K562 (cell line): ENCODE results near the gene ACSF2. TPM values are rescaled to one million over a fixed set of nuclear protein-coding genes. Genes with fewer than 3 reads are reported as not detected.

Experiments used
- ATAC-seq: fragments of 200-7000 bp; cut with Tn5 transposase; 3 replicates; pipeline ENCODE4 v1.9.1; 2020; ENCODE audit warnings: moderate library complexity
- BruUV-seq: library from RNA; stranded (reverse); fragments of 400-500 nt; replicated peaks from 2 replicates; lab custom pipeline; 2021; lab: Mats Ljungman, UMichigan
- CTCF ChIA-PET: fragments of 300-600 bp; formaldehyde crosslinking; extraction: SDS; loops from one replicate; lab custom pipeline; 2021; ENCODE audit warnings: low intra/inter-chr PET ratio; lab: Yijun Ruan, JAX
- POLR2A ChIA-PET: fragments of 300-600, 350-650 bp; sonication (Branson Sonifier 250); formaldehyde crosslinking; extraction: SDS; loops from one replicate; lab custom pipeline; 2021; ENCODE audit warnings: antibody characterized with exemption, inconsistent platforms; lab: Yijun Ruan, JAX
- DNase-seq, 4 experiments: peaks; one replicate each; pipeline versions ENCODE4 v3.0.0 to v3.0.0-alpha.2; 2011 to 2018; ENCODE audit warnings: low spot score in 3 of 4, mixed read lengths in 3 of 4; ENCODE audit errors: extremely low read depth in 1 of 4
- FAIRE-seq: peaks from 2 replicates; lab custom pipeline; 2011; peaks lifted over from hg19 to GRCh38; lab: Jason Lieb, UNC
- H2AFZ ChIP-seq: 2 replicates; pipeline ENCODE4 v1.6.0; 2011; ENCODE audit warnings: low read depth, low read length, control low read depth, inconsistent platforms
- H3K27ac ChIP-seq: fragments of 200-600 bp; 3 replicates; pipeline ENCODE4 v1.8.0; 2011; ENCODE audit warnings: low read depth, mild to moderate bottlenecking, control low read depth, inconsistent platforms, low read length, moderate library complexity, mixed read lengths; ENCODE audit errors: extremely low read depth
- H3K27me3 ChIP-seq, 2 experiments: fragments of 300-600 bp in 1 of 2; 2 replicates in 1 of 2; 3 replicates in 1 of 2; pipeline versions ENCODE4 v1.6.0 to v1.8.0; 2011; ENCODE audit warnings: inconsistent platforms in 2 of 2, low read length in 2 of 2, mild to moderate bottlenecking in 1 of 2, mixed read lengths in 1 of 2, moderate library complexity in 1 of 2; ENCODE audit not compliant: control insufficient read depth in 2 of 2, insufficient read depth in 2 of 2
- H3K36me3 ChIP-seq: fragments of 300-600 bp; 3 replicates; pipeline ENCODE4 v1.8.0; 2011; ENCODE audit warnings: mild to moderate bottlenecking, low read length, inconsistent platforms; ENCODE audit not compliant: control insufficient read depth, insufficient read depth
- H3K4me1 ChIP-seq, 2 experiments: fragments of 200-600 bp in 1 of 2; replicated peaks in 1 of 2; 2 replicates in 1 of 2; 3 replicates in 1 of 2; pipeline versions ENCODE4 v1.5.1 to v1.8.0; 2011; ENCODE audit warnings: inconsistent platforms in 2 of 2, low read length in 2 of 2, mild to moderate bottlenecking in 1 of 2, mixed read lengths in 1 of 2, moderate library complexity in 1 of 2; ENCODE audit not compliant: control insufficient read depth in 2 of 2, insufficient read depth in 2 of 2
- H3K4me2 ChIP-seq: 2 replicates; pipeline ENCODE4 v1.6.1; 2011; ENCODE audit warnings: low read length, control low read depth, inconsistent platforms, mixed read lengths; ENCODE audit not compliant: insufficient read depth
- H3K4me3 ChIP-seq: fragments of 200-600 bp; sonication (generic), shearing (Covaris generic); 2 replicates; pipeline ENCODE4 v1.5.1; 2016; ENCODE audit warnings: control low read depth, inconsistent platforms
- H3K79me2 ChIP-seq: fragments of 200-600 bp; 3 replicates; pipeline ENCODE4 v1.8.0; 2011; ENCODE audit warnings: low read length, inconsistent platforms; ENCODE audit not compliant: control insufficient read depth, insufficient read depth
- H3K9ac ChIP-seq, 2 experiments: 2 replicates each; pipeline versions ENCODE4 v1.6.0 to v1.6.1; 2011; ENCODE audit warnings: low read depth in 2 of 2, low read length in 2 of 2, control low read depth in 1 of 2, inconsistent platforms in 1 of 2, mild to moderate bottlenecking in 1 of 2, mixed read lengths in 1 of 2; ENCODE audit not compliant: insufficient read depth in 1 of 2
- H3K9me1 ChIP-seq: one replicate; pipeline ENCODE4 v1.6.0; 2011; ENCODE audit warnings: inconsistent platforms, mild to moderate bottlenecking, low read length, moderate library complexity; ENCODE audit not compliant: control insufficient read depth, insufficient read depth
- H3K9me3 ChIP-seq: replicated peaks from 2 replicates; pipeline ENCODE4 v1.5.1; 2011; ENCODE audit warnings: low read depth, low read length, inconsistent platforms; ENCODE audit not compliant: control insufficient read depth, insufficient read depth
- H4K20me1 ChIP-seq: replicated peaks from 2 replicates; pipeline ENCODE4 v1.6.1; 2011; ENCODE audit warnings: low read length, inconsistent platforms, mixed read lengths; ENCODE audit not compliant: control insufficient read depth, insufficient read depth
- ETV6 ChIP-seq, 3 experiments: fragments of 150-350 bp in 1 of 3; sonication (generic) in 1 of 3; formaldehyde crosslinking in 1 of 3; IDR thresholded peaks; 2 replicates each; pipeline versions ENCODE4 v1.6.1 to v1.8.0; 2014 to 2022; ENCODE audit warnings: borderline replicate concordance in 2 of 3, low read depth in 2 of 3, antibody characterized with exemption in 1 of 3, low read length in 1 of 3, mild to moderate bottlenecking in 1 of 3, missing genetic modification reagents in 1 of 3
- FOXK2 ChIP-seq, 2 experiments: fragments of 450-650 bp; IDR thresholded peaks in 1 of 2; conservative IDR thresholded peaks in 1 of 2; 2 replicates each; pipeline ENCODE4 v1.6.1; 2016; ENCODE audit warnings: low read depth in 2 of 2, mild to moderate bottlenecking in 1 of 2
- GABPB2 ChIP-seq: fragments of 250-450 bp; sonication (Bioruptor Pico); conservative IDR thresholded peaks from 2 replicates; pipeline ENCODE4 v1.5.1; 2021; ENCODE audit warnings: mild to moderate bottlenecking
- GTF2E2 ChIP-seq: fragments of 200-800 bp; sonication (Bioruptor generic); IDR thresholded peaks from 2 replicates; pipeline ENCODE4 v1.6.1; 2016; ENCODE audit warnings: missing genetic modification characterization, missing compliant biosample characterization
- MEIS2 ChIP-seq: fragments of 450-650 bp; IDR thresholded peaks from 2 replicates; pipeline ENCODE4 v1.6.1; 2014; ENCODE audit warnings: mild to moderate bottlenecking; ENCODE audit not compliant: partially characterized antibody
- MITF ChIP-seq: IDR thresholded peaks from 2 replicates; pipeline ENCODE4 v1.6.1; 2014; ENCODE audit warnings: antibody characterized with exemption
- PYGO2 ChIP-seq: fragments of 450-650 bp; IDR thresholded peaks from 2 replicates; pipeline ENCODE4 v1.6.1; 2016; ENCODE audit warnings: mild to moderate bottlenecking, missing genetic modification characterization, moderate library complexity, missing compliant biosample characterization
- SIRT6 ChIP-seq: IDR thresholded peaks from one replicate; pipeline ENCODE4 v1.6.1; 2012; ENCODE audit warnings: low read depth, mild to moderate bottlenecking, control low read depth, inconsistent platforms, low read length, moderate library complexity
- TAF1 ChIP-seq: IDR thresholded peaks from 2 replicates; pipeline ENCODE4 v1.6.1; 2011; ENCODE audit warnings: mild to moderate bottlenecking, low read length, moderate library complexity; ENCODE audit not compliant: insufficient read depth, control insufficient read depth, severe bottlenecking; ENCODE audit errors: extremely low read depth
- XRCC5 ChIP-seq: fragments of 200-400 bp; formaldehyde crosslinking; IDR thresholded peaks from 2 replicates; pipeline ENCODE4 v1.6.1; 2017; ENCODE audit warnings: low read depth, mild to moderate bottlenecking, low read length
- ZBED1 ChIP-seq: IDR thresholded peaks from 2 replicates; pipeline ENCODE4 v1.6.1; 2014
- ZNF280B ChIP-seq: fragments of 250-450 bp; sonication (Bioruptor Pico); IDR thresholded peaks from 2 replicates; pipeline ENCODE4 v1.5.1; 2021; ENCODE audit warnings: mild to moderate bottlenecking
- ZNF507 ChIP-seq: conservative IDR thresholded peaks from 2 replicates; pipeline ENCODE4 v1.6.1; 2017; ENCODE audit warnings: missing genetic modification characterization, missing compliant biosample characterization
- WGBS: fragments of 100-300 bp; shearing (Covaris generic); methylation state at CpG from one replicate; pipeline ENCODE4 v1.1.6; 2016; ENCODE audit warnings: low coverage, mixed read lengths; ENCODE audit not compliant: insufficient coverage; ENCODE audit errors: missing lambda C conversion rate; 5-methylcytosine and 5-hydroxymethylcytosine counted together
- in situ Hi-C: fragments of 300-500 bp; cut with MboI; formaldehyde crosslinking; loops from 4 replicates; pipeline ENCODE4 v1.15.0; 2018; ENCODE audit warnings: inconsistent platforms, mixed read lengths
- intact Hi-C: fragments of 100-400 bp; cut with micrococcal nuclease; formaldehyde crosslinking; loops from 2 replicates; pipeline ENCODE4 v1.14.2; 2022
- polyA plus RNA-seq, 8 experiments: library from polyadenylated mRNA; depleted of rRNA in 4 of 8; stranded (reverse) in 5 of 8; unstranded in 3 of 8; fragments of >200 nt; fragmentation: Nextera tagmentation in 2 of 8; fragmentation: Illumina TruSeq in 1 of 8; extraction: Ambion mirVana in 2 of 8; extraction: Trizol in 1 of 8; gene quantifications; 2 replicates each; pipeline versions ENCODE4 v1.2.1 to v1.2.3, GENCODE V29; 2011 to 2014; ENCODE audit warnings: inconsistent platforms in 1 of 8, missing spikeins in 1 of 8
- total RNA-seq, 7 experiments: library from RNA; depleted of rRNA in 6 of 7; stranded (reverse); fragments of >200 nt in 6 of 7; fragmentation: Illumina TruSeq in 2 of 7; extraction: Trizol in 2 of 7; gene quantifications; 2 replicates each; pipeline versions ENCODE4 v1.2.1 to v1.2.3, GENCODE V29; 2011 to 2021; ENCODE audit warnings: low replicate concordance in 1 of 7

The ACSF2 gene
- total and polyA plus RNA-seq, 9 of the 15 experiments (the other 6 are each of a cell fraction or from before 2014, with no cell fraction given), result 0.89 to 6.1 (median 3.5) TPM

GRCh38 chr17:50522766-50523165 lies 96.7 kb downstream of the ACSF2 start (continued):
- TF ChIP-seq MITF, result no peak
- TF ChIP-seq, all 486 proteins: peak for 0

- H2AFZ ChIP-seq, result no peak overlapping the region
- DNase-seq, result no peak
- in situ Hi-C loops, result no loop called here
- no peak overlapping the region for H3K4me3 ChIP-seq
- no peaks in the 10 kb centered on the region for H4K20me1 ChIP-seq
- H3K4me1 ChIP-seq, result peaks cover 0 to 4% of the 10 kb centered on the region in 2 experiments; a peak in 1 of 5 replicates
- no TSS peak for BruUV-seq
- POLR2A ChIA-PET, result no interaction called here
- TF ChIP-seq XRCC5, result no peak
- TF ChIP-seq GTF2E2 (tag), result no peak
- no peak for TF ChIP-seq FOXK2 (conservative IDR thresholded peaks at IDR 0.05 in 1 of 2, IDR thresholded peaks at IDR 0.05 in 1 of 2; ENCODE audit: low read depth in 2 of 2)
- no peak for TF ChIP-seq TAF1
- TF ChIP-seq ZNF280B (CRISPR knock-in tag), result no peak
- TF ChIP-seq PYGO2 (tag), result no peak
- no peak for TF ChIP-seq SIRT6
- no peak for TF ChIP-seq GABPB2 (CRISPR knock-in tag)
- no peak for TF ChIP-seq MEIS2
- TF ChIP-seq ETV6 (IDR thresholded peaks at IDR 0.05; ENCODE audit: borderline replicate concordance in 1 of 2, low read depth in 2 of 2, low read length in 1 of 2), result no peak
- no peak for TF ChIP-seq ETV6 (CRISPR knock-in tag; IDR thresholded peaks at IDR 0.05; ENCODE audit: borderline replicate concordance)
- no peak for TF ChIP-seq ZNF507 (tag)
- no peak for TF ChIP-seq ZBED1
- TF ChIP-seq, all 486 proteins: peak for 0
- no peak overlapping the region for H3K4me2 ChIP-seq
- no peak for FAIRE-seq
- no peak overlapping the region for H3K27ac ChIP-seq
- no peaks in the 10 kb centered on the region for H3K9me1 ChIP-seq
- H3K27me3 ChIP-seq, result peaks cover 8 to 52% of the 10 kb centered on the region in 2 experiments; a peak in 3 of 5 replicates
- intact Hi-C loops, result no loop called here
- H3K9ac ChIP-seq, result no peak overlapping the region
- no peaks in the 10 kb centered on the region for H3K36me3 ChIP-seq
- WGBS, result 17% methylated on average over 2 of the region's 2 CpGs
- ATAC-seq, result no peak
- no peaks in the 10 kb centered on the region for H3K79me2 ChIP-seq
- H3K9me3 ChIP-seq, result no peaks in the 10 kb centered on the region
- CTCF ChIA-PET, result no interaction called here
Measured at GRCh38 chr17:50523208-50523607, 97.2 kb downstream of the ACSF2 start.
